Esophagus muscularis mucosa (tissue), 3 donors: ENCODE results near the gene VDR.

Experiments
- POLR2A ChIP-seq: fragments of 450-650 bp; IDR thresholded peaks from one replicate; pipeline ENCODE4 v1.6.1; 2017; ENCODE audit warnings: antibody characterized with exemption, moderate library complexity, mild to moderate bottlenecking, low read depth
- POLR2AphosphoS5 ChIP-seq, 2 donors: sonication (generic); formaldehyde crosslinking; IDR thresholded peaks; one replicate each; pipeline ENCODE4 v1.6.1; 2017; ENCODE audit warnings: antibody characterized with exemption in 2 of 2
- TF ChIP-seq, protein P1 (sequence below), 3 experiments: fragments of 200-600 bp in 2 of 3; fragments of 450-650 bp in 1 of 3; sonication (generic) in 2 of 3; IDR thresholded peaks; one replicate each; pipeline ENCODE4 v1.5.1; 2017 to 2019; ENCODE audit warnings: antibody characterized with exemption in 3 of 3, mild to moderate bottlenecking in 2 of 3, moderate library complexity in 1 of 3

DNA sequence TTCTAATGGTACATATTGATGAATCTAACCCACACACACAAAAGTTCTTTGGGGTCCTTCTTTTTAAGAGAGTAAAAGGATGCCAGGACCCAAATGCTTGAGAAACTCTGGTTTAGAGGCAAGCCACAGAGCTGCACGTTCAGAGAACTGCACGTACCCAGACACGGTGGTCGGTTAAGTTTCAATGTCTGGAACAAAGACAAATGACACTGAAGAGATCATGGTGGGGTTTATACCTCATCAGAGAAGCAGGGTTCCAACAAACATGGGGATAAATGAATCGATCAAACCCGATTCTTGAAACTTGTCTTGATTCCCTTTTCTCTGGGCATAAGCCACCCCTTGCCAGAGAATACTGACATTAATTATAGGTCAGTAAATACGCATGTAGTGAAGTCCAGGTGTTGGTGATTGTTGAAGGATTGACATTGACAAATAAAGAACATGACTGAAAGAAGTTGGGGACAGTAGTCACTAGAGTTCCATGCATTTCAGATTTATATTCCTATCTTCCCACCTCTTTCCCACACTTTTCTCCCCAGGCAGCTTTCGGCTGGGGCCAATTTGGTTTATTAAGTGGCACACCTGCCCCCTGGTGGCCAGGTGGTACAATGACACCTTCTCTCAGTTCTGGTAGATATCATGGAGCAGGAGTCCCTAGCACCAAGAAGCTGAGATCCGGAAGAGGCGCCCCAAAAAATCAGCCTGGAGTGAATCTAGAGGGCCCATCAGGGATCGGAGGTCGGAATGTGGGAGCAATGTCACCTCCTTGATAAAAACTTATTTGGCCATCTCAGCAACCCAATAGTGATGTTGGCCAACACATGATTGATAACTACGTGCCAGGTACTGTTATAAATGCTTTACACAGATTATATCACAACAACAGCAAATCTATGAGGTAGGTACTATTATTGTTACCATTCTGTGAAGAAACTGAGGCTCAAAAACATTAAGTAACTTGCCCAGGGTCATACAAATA is 67.3 kb downstream of the VDR start:
- TF ChIP-seq POLR2A: no peak
- TF ChIP-seq, protein P1, sequence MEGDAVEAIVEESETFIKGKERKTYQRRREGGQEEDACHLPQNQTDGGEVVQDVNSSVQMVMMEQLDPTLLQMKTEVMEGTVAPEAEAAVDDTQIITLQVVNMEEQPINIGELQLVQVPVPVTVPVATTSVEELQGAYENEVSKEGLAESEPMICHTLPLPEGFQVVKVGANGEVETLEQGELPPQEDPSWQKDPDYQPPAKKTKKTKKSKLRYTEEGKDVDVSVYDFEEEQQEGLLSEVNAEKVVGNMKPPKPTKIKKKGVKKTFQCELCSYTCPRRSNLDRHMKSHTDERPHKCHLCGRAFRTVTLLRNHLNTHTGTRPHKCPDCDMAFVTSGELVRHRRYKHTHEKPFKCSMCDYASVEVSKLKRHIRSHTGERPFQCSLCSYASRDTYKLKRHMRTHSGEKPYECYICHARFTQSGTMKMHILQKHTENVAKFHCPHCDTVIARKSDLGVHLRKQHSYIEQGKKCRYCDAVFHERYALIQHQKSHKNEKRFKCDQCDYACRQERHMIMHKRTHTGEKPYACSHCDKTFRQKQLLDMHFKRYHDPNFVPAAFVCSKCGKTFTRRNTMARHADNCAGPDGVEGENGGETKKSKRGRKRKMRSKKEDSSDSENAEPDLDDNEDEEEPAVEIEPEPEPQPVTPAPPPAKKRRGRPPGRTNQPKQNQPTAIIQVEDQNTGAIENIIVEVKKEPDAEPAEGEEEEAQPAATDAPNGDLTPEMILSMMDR (IDR thresholded peaks at IDR 0.05): peak; percentile 91 to 97 (median 96)
- peak; percentile 51 to 56 for TF ChIP-seq POLR2AphosphoS5 (IDR thresholded peaks at IDR 0.05)
